Measurements from ENCODE around the gene MPDZ.

The MPDZ gene

DNA sequence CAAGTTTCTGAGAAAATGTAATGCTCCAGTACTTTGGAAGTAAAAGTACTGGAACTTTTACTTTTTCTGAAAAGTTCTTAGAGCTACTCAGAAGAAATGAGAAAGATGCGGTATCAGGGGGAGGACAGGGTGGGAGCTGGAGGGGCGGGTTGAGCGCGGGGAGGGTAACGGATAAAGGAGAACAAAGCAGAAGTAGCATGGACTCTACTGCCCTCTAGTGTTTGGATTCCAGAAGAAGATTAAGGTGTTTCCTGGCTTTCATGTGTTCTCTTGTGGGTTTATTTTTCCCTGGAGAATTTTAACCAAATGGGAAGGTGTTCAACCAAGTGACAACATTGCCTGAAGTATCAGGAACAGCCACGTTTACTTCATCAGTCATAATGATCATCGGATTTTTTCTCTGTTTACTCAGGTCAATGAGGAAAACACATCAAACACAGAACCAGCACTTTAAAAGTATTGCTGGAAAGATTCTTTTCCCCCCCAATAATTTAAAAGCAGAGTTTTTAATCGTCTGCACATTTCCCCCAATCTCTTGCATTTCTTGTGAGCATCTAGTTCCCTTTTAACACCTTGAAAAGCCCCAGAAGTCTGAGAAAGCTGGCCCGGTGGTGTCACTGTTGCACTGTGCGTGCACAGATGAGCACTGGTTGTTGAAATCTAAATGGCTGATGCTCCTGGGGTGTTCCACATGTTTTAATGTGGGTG lies 190.6 kb downstream of the MPDZ start:
- no peak for DNase-seq (ENCODE audit: low read depth in 1 of 2, low spot score in 1 of 2)

- no peak for DNase-seq (ENCODE audit: low read depth in 1 of 2, low spot score in 1 of 2)
Observed at GRCh38 chr9:13083963-13084528, 195.4 kb downstream of the MPDZ start.

DNA sequence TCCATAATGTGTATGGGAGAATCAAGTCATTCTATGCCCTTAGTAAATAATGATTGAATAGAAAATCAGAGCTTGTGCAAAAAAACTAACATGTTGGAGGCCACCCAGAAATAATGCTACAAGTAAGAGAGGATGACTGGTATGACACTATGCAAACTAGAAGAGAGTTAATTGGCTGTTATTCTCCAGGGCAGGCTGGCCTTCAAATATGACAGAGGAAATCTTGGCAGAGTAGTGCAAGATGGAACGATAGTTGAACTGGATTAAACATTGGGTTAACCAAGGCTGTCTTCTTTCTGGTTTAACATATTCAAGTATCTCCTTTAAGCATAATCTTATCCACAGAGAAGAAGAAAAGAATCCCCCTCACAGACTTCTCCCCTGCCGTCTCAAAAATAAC lies 196.1 kb downstream of the MPDZ start:
- no peak for DNase-seq (ENCODE audit: low read depth in 1 of 2, low spot score in 1 of 2)

DNA sequence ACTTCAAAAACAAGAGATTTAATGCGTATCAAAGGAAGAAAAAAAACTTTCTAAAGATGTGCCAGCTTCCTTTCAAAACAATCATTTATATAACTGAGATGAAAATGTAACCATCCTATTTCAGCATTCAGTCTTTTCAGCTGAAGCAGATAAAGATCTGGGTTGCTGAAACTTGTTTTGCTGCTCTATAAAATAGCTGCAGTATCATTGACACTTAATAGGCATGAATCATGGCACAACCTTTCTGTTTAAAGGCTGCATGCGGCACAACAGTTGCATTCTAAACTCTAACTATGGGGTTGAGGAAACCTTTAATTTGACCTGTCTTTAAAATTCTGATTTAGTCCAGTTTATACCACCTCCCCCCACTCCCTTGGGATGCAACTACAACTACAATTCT lies 196.7 kb downstream of the MPDZ start:
- DNase-seq (ENCODE audit: low read depth in 1 of 2, low spot score in 1 of 2) = no peak

GRCh38 chr9:13078164-13078563 lies 201.3 kb downstream of the MPDZ start:
- DNase-seq (ENCODE audit: low read depth in 1 of 2, low spot score in 1 of 2) = no peak

DNA sequence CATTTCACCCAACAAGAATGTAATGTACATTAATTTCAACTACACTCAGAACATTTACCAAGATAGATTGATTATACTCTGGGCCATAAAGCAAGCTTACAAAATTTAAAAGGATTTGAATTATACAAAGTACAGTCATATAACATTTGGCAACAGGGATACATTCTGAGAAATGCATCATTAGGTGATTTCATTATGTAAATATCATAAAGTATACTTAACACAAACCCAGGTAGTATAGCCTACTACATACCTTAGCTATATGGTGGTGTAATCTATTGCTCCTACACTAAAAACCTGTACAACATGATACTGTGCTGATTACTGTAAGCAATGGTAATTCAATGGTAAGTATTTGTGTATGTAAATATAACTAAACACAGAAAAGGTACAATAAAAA lies 202.9 kb downstream of the MPDZ start:
- no peak for DNase-seq (ENCODE audit: low read depth in 1 of 2, low spot score in 1 of 2)

DNA sequence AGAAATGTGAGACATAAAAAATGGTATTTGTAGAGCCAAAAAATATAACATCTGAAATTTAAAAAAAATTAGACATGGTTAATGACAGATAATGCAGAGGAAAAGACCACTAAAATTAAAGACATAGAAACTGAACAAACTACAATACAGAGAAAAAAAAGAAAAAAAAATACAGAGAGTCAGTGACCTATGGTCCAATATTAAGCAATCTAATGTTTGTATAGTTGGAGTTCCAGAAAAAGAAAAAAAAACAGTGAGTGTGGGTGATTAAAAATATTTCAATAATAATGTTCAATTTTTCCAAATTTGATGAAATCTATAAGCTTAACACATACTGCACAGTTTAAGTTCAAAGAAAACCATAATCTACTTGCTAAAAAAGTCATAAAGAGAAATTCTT lies 207.6 kb downstream of the MPDZ start:
- DNase-seq (ENCODE audit: low read depth in 1 of 2, low spot score in 1 of 2) = no peak

GRCh38 chr9:13070612-13071595 lies 208.6 kb downstream of the MPDZ start:
- no peak for DNase-seq (ENCODE audit: low read depth in 1 of 2, low spot score in 1 of 2)

GRCh38 chr9:13069498-13069897 lies 210.0 kb downstream of the MPDZ start:
- no peak for DNase-seq (ENCODE audit: low read depth in 1 of 2, low spot score in 1 of 2)

DNA sequence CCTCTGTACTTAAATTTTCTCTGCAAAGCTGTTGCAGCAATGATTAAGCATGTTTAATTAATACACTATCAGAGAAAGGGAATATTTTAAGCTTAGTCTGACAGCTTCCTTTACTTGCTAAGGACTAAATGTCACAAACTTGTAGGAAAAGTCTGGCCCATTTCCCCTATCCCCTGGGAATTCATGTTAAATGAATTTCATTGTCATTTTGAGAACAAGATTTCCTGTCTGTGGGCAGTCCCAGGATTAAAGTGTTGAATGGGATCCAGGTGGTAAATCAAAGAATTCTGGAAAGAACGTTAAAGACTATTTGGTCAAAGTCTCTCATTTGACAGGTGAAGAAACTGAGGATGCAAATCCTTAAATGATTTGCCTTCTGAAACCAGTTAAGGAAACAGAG lies 214.8 kb downstream of the MPDZ start:
- no peak for DNase-seq (ENCODE audit: low read depth in 1 of 2, low spot score in 1 of 2)

GRCh38 chr9:13063880-13064459 lies 215.5 kb downstream of the MPDZ start:
- DNase-seq (ENCODE audit: low read depth in 1 of 2, low spot score in 1 of 2) = no peak

DNA sequence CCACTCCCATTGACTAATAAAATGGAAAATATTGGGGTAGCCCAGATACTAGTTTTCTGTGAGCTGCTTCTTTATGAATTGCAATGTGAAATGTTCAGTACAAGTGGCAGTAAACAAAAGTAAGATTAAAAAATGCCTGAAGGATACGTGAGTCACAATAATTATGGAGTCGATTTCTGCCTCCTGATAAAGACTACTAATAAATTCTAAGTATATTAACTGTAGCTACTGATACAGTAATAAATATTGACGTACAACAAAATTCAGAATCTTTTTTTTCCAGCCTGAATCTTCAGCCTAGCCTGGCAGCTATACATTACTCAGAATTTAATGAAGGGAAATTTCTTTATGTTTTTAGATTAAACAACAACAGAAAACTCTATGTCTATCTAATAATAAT lies 218.1 kb downstream of the MPDZ start:
- DNase-seq (ENCODE audit: low read depth in 1 of 2, low spot score in 1 of 2) = no peak

All from activated T-helper 1 cell treated with anti-CD3 and anti-CD28 coated beads, Interleukin-2, amount 50 U/mL, for 16 hours (primary cell).